HCT116 (cell line): Measurements from ENCODE around the gene ANKRD49. TPM values are rescaled to one million over a fixed set of nuclear protein-coding genes. Genes with fewer than 3 reads are reported as not detected.

Experiments used
- ATAC-seq: fragments of 200-7000 bp; cut with Tn5 transposase; 2 replicates; pipeline ENCODE4 v1.9.1; 2020; ENCODE audit warnings: mild to moderate bottlenecking, moderate library complexity
- BruUV-seq: library from RNA; stranded (reverse); fragments of 400-500 nt; replicated peaks from 2 replicates; lab custom pipeline; 2021; lab: Mats Ljungman, UMichigan
- CTCF ChIA-PET: fragments of 300-600 bp; sonication (Branson Sonifier 250); formaldehyde crosslinking; loops from one replicate; lab custom pipeline; 2021; ENCODE audit warnings: antibody characterized with exemption; lab: Charles Lee
- POLR2A ChIA-PET: fragments of 300-600, 350-600 bp; sonication (Branson Sonifier 250); formaldehyde crosslinking; loops from one replicate; lab custom pipeline; 2021; ENCODE audit warnings: antibody characterized with exemption; lab: Charles Lee
- RAD21 ChIA-PET, 2 experiments: fragments of 300-600 bp; sonication (Branson Sonifier 250); formaldehyde crosslinking; loops; one replicate each; lab custom pipeline; 2023; ENCODE audit warnings: low total read pairs in 2 of 2; ENCODE audit not compliant: uncharacterized antibody in 2 of 2, unreplicated experiment in 2 of 2, low non-redundant PET in 1 of 2; lab: Charles Lee
- DNase-seq: peaks from one replicate; pipeline ENCODE4 v3.0.0-alpha.2; 2010; ENCODE audit warnings: low read depth, low spot score
- H2AFZ ChIP-seq: fragments of 200-600 bp; shearing (Covaris generic), sonication (generic); 2 replicates; pipeline ENCODE4 v1.6.1; 2017; ENCODE audit warnings: low read depth, mixed run types, mixed read lengths, antibody characterized with exemption, low read length; ENCODE audit not compliant: poor library complexity, severe bottlenecking
- H3K27ac ChIP-seq: 2 replicates; pipeline ENCODE4 v1.5.1; 2012; ENCODE audit warnings: low read depth, low read length
- H3K27me3 ChIP-seq: fragments of 200-600 bp; sonication (generic); 2 replicates; pipeline ENCODE4 v1.6.1; 2016; ENCODE audit warnings: mixed run types, low read length, mixed read lengths; ENCODE audit not compliant: insufficient read depth
- H3K36me3 ChIP-seq, 2 experiments: fragments of 200-500 bp in 1 of 2; fragments of 200-600 bp in 1 of 2; sonication (Bioruptor generic) in 1 of 2; sonication (generic) in 1 of 2; 2 replicates each; pipeline versions ENCODE4 v1.5.1 to v1.6.1; 2014 to 2016; ENCODE audit warnings: low read length in 2 of 2, inconsistent platforms in 1 of 2, mixed read lengths in 1 of 2, mixed run types in 1 of 2; ENCODE audit not compliant: insufficient read depth in 2 of 2, control insufficient read depth in 1 of 2
- H3K4me1 ChIP-seq, 2 experiments: fragments of 200-600 bp in 1 of 2; sonication (generic) in 1 of 2; 2 replicates each; pipeline versions ENCODE4 v1.5.1 to v1.6.1; 2012 to 2017; ENCODE audit warnings: low read length in 2 of 2, inconsistent platforms in 1 of 2, mild to moderate bottlenecking in 1 of 2, mixed read lengths in 1 of 2, mixed run types in 1 of 2, moderate library complexity in 1 of 2; ENCODE audit not compliant: insufficient read depth in 2 of 2, control insufficient read depth in 1 of 2
- H3K4me2 ChIP-seq: fragments of 200-600 bp; sonication (generic); 2 replicates; pipeline ENCODE4 v1.6.1; 2017; ENCODE audit warnings: mixed run types, low read length, mixed read lengths
- H3K4me3 ChIP-seq, 2 experiments: fragments of 200-600 bp in 1 of 2; sonication (generic) in 1 of 2; replicated peaks in 1 of 2; 2 replicates each; pipeline ENCODE4 v1.5.1; 2011 to 2016; ENCODE audit warnings: low read length in 2 of 2, control low read depth in 1 of 2, low read depth in 1 of 2, mild to moderate bottlenecking in 1 of 2, mixed read lengths in 1 of 2, mixed run types in 1 of 2
- H3K79me2 ChIP-seq: fragments of 200-600 bp; sonication (generic); 2 replicates; pipeline ENCODE4 v1.6.1; 2017; ENCODE audit warnings: mild to moderate bottlenecking, mixed run types, low read length, moderate library complexity, mixed read lengths; ENCODE audit not compliant: insufficient read depth
- H3K9ac ChIP-seq: fragments of 200-600 bp; sonication (generic); 2 replicates; pipeline ENCODE4 v1.6.1; 2016; ENCODE audit warnings: low read length, mixed read lengths
- H3K9me2 ChIP-seq: fragments of 200-600 bp; sonication (generic), shearing (Covaris generic); 2 replicates; pipeline ENCODE4 v1.6.1; 2017; ENCODE audit warnings: mixed run types, mild to moderate bottlenecking, moderate library complexity; ENCODE audit not compliant: insufficient read depth
- H3K9me3 ChIP-seq, 2 experiments: fragments of 200-500 bp in 1 of 2; fragments of 200-600 bp in 1 of 2; sonication (Bioruptor generic) in 1 of 2; sonication (generic) in 1 of 2; 2 replicates each; pipeline ENCODE4 v1.6.1; 2014 to 2017; ENCODE audit warnings: low read length in 2 of 2, mixed read lengths in 2 of 2, inconsistent platforms in 1 of 2, low read depth in 1 of 2, mild to moderate bottlenecking in 1 of 2, mixed run types in 1 of 2, moderate library complexity in 1 of 2; ENCODE audit not compliant: control insufficient read depth in 1 of 2, insufficient read depth in 1 of 2
- H4K20me1 ChIP-seq: fragments of 200-600 bp; sonication (generic), shearing (Covaris generic); 2 replicates; pipeline ENCODE4 v1.6.1; 2017; ENCODE audit warnings: mixed run types, mild to moderate bottlenecking, moderate library complexity; ENCODE audit not compliant: insufficient read depth
- ATF3 ChIP-seq: IDR thresholded peaks from 2 replicates; pipeline ENCODE4 v1.6.1; 2012
- CEBPB ChIP-seq: IDR thresholded peaks from 2 replicates; pipeline ENCODE4 v1.6.1; 2012; ENCODE audit warnings: low read depth
- EGR1 ChIP-seq: IDR thresholded peaks from 2 replicates; pipeline ENCODE4 v1.6.1; 2012; ENCODE audit warnings: low read depth
- ELF1 ChIP-seq: IDR thresholded peaks from 2 replicates; pipeline ENCODE4 v1.6.1; 2012; ENCODE audit warnings: low read depth, borderline replicate concordance
- EZH2phosphoT487 ChIP-seq: fragments of 200-600 bp; IDR thresholded peaks from 2 replicates; pipeline ENCODE4 v1.6.1; 2018; ENCODE audit warnings: antibody characterized with exemption, borderline replicate concordance
- FOSL1 ChIP-seq: IDR thresholded peaks from 2 replicates; pipeline ENCODE4 v1.6.1; 2012; ENCODE audit warnings: low read depth
- MAX ChIP-seq: IDR thresholded peaks from 2 replicates; pipeline ENCODE4 v1.6.1; 2012
- POLR2A ChIP-seq: IDR thresholded peaks from 2 replicates; pipeline ENCODE4 v1.7.0; 2011; ENCODE audit warnings: borderline replicate concordance; ENCODE audit not compliant: insufficient read depth, insufficient read length; ENCODE audit errors: extremely low read depth
- POLR2AphosphoS5 ChIP-seq: IDR thresholded peaks from 2 replicates; pipeline ENCODE4 v1.6.1; 2011; ENCODE audit warnings: mild to moderate bottlenecking, low read depth, low read length, moderate library complexity
- SP1 ChIP-seq: IDR thresholded peaks from 2 replicates; pipeline ENCODE4 v1.6.1; 2012; ENCODE audit warnings: low read depth
- TCF7L2 ChIP-seq: IDR thresholded peaks from 2 replicates; pipeline ENCODE4 v1.7.0; 2011; ENCODE audit warnings: borderline replicate concordance, inconsistent platforms; ENCODE audit not compliant: insufficient read depth, insufficient read length; ENCODE audit errors: extremely low read depth
- YY1 ChIP-seq: IDR thresholded peaks from 2 replicates; pipeline ENCODE4 v1.6.1; 2011; ENCODE audit warnings: low read length, low read depth, moderate library complexity, mild to moderate bottlenecking; ENCODE audit not compliant: insufficient replicate concordance; ENCODE audit errors: extremely low read depth
- ZFX ChIP-seq: fragments of 450-650 bp; IDR thresholded peaks from 2 replicates; pipeline ENCODE4 v1.6.1; 2017
- ZNF274 ChIP-seq: fragments of 200-500 bp; sonication (Bioruptor generic); IDR thresholded peaks from 2 replicates; pipeline ENCODE4 v1.6.1; 2014; ENCODE audit warnings: mild to moderate bottlenecking, low read depth, low read length, inconsistent platforms
- intact Hi-C: fragments of 100-400 bp; cut with micrococcal nuclease; formaldehyde crosslinking; loops from 2 replicates; pipeline ENCODE4 v1.10.0; 2022
- total RNA-seq: library from RNA; stranded (reverse); gene quantifications from one replicate; pipeline ENCODE4 v1.2.1, GENCODE V29; 2021; ENCODE audit not compliant: unreplicated experiment

The ANKRD49 gene
- total RNA-seq, 1 experiment from 2014 or later = 8.2 TPM

GRCh38 chr11:94472916-94473799 lies 20.6 kb upstream of the ANKRD49 start:
- Histone ChIP-seq H3K9me3 (no peaks in the 10 kb centered on the region), H3K4me2 (no peak overlapping the region), H4K20me1 (no peaks in the 10 kb centered on the region), H3K36me3 (peaks cover 6 to 14% of the 10 kb centered on the region in 2 experiments; a peak in 2 of 4 replicates), H3K4me3 (no peak overlapping the region), H3K79me2 (no peaks in the 10 kb centered on the region), H3K9me2 (no peaks in the 10 kb centered on the region), H3K27me3 (no peaks in the 10 kb centered on the region), H2AFZ (no peak overlapping the region), H3K27ac (no peak overlapping the region), H3K4me1 (no peaks in the 10 kb centered on the region), H3K9ac (no peak overlapping the region)
- ATAC-seq (no peak), DNase-seq (no peak)
- intact Hi-C loops = no loop called here
- RAD21 ChIA-PET = no interaction called here
- TF ChIP-seq EZH2phosphoT487 = no peak
- no peak for TF ChIP-seq ZNF274
- no peak for TF ChIP-seq POLR2AphosphoS5
- TF ChIP-seq ELF1 = no peak
- TF ChIP-seq POLR2A = no peak
- TF ChIP-seq ZFX = no peak
- no peak for TF ChIP-seq CEBPB
- TF ChIP-seq FOSL1 = no peak
- TF ChIP-seq YY1 = no peak
- TF ChIP-seq EGR1 = no peak
- no peak for TF ChIP-seq SP1
- TF ChIP-seq ATF3 = no peak
- no peak for TF ChIP-seq MAX
- TF ChIP-seq TCF7L2 = no peak
- no TSS peak for BruUV-seq
- POLR2A ChIA-PET = no interaction called here
- CTCF ChIA-PET = no interaction called here
